NOMO-1 treated with dmso at 0.1 percent for 144 hours (cell line): ENCODE measurements around the gene MICAL3.

Source experiments
- DNase-seq: peaks from one replicate; lab custom pipeline; 2025; ENCODE audit not compliant: unreplicated experiment; lab: John Stamatoyannopoulos, UW

Gene MICAL3

DNA sequence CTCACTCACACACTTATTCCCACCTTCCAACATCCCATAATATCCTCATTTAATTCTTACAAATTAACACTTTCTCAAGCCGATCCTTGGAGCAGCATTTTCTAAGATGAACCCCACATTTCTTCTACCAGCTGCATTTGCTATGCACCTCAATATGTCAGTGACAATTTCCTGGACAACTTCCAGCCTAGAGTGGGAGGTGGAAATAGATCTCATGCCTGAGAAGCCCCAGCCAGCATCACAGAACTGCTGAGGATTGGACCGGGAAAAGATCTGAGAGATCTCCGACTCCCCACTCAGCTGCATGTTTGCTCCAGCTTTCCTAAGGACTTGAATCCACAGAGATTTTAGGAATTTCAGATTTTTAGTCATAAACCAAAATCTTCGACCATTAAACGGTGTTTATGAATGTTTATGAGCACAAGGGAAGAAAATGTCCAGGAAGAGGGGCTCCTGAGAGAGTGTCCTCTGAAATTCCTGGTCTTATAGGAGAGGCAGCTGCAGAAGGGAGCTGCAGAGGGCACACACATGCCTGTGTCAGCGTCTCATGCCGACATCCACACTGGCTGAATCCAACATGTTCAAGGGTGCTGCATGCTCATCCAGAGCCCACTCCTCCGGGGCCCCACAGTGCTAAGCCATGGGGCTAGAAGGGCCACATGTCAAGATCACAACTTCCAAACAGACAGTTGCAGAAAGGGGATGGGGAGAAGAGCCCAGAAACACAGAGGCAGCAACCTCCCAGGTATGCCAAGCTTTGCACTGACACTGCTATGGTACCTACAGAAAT is 68.6 kb downstream of the MICAL3 start:
- DNase-seq: no peak

DNA sequence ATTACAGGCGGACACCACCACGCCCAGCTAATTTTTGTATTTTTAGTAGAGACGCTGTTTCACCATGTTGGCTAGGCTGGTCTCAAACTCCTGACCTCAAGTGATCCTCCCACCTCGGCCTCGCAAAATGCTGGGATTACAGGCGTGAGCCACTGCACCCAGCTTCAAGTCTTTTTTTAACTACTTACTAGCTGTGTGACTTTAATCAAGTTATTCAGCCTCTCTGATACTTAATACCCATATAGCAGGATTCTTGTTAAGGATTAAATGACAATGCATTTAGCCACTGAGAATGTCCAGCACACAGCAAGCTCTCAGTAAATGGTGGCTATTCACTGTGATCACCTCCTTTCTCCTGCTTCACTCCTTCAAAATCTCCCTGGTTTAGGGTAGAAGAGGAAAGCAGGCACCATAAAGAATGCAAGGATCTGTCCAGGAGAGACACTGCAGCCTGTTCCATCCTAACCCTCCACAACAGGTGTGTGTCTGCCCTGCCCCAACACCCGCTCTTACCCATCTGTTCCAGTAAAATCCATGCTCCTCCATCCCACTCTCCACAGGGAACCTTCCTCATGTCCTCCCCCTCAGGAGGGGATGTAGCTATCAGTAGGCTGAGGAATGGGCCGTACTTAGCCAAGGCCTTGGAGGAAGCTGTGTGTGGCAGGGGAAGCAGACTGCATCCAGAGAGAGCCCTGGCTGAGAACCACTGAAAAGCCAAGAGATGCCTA is 69.3 kb downstream of the MICAL3 start:
- DNase-seq: no peak

DNA sequence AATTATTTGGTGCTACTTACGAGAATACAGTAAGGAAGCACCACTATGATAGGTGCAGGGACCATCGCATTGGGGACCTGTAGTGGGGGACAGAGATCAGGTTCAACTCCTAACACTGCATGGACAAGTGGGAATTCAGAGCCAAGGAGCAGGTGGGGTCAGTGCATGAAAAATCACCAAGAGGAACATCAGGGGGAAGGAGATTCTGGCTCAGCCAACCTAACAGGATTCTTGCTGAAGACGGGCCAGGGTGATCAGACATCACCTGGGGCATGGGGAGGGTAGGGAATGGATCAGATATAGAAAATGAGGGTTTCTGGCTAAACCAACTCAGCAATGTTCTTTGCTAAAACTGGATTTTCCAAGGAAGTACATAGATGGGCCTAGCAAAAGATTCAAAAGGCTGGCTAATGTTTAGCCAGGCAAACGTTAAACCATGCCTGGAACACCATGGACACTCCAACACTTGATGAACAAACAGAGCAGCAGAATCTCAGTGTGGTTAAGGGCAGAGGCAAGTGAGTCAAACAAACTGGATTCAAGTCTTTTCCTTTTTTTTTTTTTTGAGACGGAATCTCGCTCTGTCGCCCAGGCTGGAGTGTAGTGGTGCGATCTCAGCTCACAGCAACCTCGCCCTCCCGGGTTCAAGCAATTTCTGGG is 70.0 kb downstream of the MICAL3 start:
- DNase-seq: no peak

DNA sequence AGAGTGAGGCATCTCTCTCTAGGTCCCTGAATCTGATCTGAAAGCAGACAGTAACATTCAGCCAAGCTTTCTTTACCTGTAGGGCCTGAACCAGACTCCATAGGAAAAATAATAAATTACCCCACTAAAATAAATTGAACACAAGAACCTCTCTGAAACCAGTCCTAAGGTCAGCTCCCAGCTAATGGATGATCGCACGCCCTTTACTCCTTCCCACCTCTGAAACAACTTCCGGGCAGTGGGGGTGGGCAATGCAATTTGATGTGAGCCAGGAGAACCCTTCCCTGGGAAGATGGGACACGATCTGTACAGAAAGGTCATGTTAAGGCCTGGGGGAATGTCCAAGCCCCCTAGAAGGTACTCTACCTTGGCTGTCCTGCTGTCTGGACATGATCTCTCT is 71.2 kb downstream of the MICAL3 start:
- DNase-seq: no peak

DNA sequence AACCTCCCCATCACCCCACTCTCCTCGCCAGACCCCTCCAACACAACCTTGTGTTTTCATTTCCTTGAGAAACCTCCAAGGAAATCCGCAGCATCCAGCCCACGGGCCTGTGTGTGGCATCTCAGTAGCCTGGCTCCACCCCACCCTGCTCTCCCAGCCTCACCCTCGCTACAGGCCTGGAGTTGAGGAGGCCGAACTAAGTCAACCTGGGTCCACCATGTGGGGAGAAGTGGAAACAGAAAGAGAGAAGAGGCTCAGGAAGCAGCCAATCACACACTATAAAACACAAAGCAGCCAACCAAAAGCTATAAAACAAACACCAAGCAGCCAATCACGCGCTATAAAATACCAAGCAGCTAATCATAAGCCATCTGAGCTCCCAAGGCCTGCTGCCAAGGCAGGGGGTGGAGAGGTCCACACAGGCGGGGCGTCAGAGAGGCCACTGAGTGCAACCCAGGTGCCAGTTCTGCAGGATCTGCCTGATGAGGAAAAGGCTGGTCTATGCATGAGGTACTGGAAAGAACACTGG is 72.0 kb downstream of the MICAL3 start:
- no peak for DNase-seq

DNA sequence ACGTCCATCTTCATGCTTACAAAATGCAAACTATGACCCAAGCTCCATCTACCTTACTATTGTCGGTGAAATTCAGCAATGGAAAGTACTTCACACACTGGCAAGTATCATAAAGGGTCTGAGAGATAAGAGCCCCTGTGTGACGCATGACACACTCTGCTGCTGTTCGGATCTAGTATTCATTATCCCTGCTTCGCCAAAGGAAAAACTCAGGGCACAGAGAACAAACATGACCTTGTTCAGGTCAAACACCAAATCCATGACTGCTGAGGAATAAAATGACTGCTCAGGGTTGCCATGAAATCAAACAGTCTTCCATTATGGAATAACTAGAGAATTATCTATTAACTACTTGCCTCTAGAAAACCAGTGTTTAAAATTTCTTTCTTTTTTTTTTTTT is 73.0 kb downstream of the MICAL3 start:
- DNase-seq: no peak

DNA sequence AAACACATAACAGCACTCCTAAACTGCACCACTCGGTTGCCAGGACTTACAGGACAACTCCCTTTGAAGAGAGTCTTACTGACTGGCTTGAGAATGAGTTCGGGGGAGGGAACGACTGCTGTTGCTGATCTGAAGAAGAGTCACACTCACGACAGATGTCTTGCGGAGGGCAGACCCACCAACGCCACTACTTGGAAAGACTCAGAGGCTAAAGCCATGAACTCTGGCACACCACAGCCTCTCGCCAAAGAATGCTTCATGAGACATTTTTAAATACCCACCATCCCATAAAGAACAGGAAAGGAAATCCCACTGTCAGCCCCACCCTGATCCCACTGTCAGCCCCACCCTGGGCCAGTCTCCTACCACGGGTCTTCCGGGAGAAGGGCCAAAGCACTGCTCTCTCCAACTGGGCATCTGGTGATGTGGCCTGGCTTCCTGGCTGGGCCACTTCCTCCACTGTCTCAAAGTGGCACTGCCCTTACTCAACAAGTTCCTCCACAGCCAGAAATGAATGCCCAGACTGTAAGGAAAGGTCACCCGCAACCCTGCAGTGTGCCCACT is 73.6 kb downstream of the MICAL3 start:
- DNase-seq: no peak

DNA sequence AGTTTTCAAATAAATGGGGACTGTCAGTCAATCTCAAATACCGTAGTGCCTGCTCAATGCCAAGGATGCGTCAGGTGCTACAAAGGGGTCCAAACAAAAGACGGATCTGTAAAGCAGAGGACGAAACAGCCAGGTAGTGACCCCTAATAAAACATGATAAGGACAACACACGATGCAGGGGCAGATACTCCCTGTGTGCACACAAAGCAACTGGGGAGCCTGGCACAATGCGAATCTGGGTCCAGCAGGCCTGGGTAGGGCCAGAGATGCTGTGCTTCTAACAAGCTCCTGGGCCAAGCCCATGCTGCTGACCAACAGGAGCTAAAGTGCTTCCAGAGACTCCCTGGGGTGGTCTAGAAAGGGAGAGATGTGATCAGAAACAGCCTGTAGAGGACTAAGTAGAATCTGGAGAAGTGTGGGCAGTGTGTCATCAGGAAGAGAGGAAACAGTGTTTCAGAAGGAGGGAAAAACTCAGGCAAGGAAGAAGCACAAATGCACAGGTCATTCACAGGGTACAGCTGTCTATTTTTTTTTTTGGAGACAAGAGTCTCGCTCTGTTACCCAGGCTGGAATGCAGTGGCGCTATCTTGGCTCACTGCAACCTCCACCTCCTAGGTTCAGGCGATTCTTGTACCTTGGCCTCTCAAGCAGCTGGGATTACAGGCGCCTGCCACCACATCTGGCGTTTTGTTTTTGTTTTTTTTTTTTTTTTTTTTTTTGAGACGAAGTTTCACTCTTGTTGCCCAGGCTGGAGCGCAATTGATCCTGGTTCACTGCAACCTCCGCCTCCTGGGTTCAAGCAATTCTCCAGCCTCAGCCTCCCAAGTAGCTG is 74.5 kb downstream of the MICAL3 start:
- DNase-seq: no peak

DNA sequence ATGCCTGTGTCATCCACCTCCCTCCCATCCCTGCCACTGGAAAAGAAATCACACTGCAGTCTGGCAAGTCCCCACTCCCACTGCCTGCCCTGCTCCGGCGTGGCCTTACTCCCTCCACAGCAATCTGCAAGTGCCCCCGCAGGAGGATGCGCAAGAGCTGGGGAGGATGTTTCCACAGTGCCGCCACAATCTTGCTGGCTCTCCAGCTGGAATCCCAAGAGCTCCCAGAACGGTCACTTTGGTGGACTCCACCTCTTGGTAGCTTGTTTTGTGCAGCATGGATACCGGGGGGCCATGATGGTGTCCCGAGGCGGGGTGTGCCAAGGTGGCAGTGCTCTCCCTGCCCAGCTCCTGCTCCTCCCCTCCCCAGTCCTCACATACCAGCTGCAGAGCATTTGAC is 76.3 kb downstream of the MICAL3 start:
- no peak for DNase-seq

DNA sequence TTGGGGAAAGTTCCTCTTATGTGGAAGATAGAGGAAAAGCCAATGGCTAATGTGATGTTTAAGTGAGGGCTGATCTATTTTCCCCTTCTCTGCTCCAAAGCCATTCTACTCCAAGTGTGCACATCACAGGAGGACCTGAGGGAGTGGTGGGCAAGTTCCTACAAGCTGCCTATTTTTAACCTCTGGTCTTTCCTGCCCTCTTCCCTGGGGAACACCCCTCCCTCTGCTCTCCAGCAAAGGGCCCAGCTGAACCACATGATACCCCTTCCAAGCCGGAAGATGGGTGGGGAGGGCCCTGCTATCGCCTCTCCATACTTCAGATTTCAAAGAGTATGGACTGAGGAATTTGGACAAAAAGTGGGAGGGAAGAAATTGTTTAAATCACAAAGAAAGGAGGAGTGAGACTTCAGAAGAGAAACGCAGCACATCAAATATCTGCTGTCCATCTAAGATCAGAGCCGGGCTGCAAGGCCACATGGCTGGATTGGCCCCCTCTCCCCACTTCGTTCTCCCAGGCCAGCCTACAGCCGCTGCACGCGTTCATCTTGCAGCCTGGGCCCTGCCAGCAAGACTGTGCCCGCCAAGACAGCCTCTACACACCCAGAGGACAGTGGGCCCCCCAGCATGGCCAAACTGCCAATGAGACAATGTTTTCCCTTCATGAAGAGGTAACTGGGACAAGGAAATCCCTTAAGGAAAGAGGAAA is 77.5 kb downstream of the MICAL3 start:
- no peak for DNase-seq

DNA sequence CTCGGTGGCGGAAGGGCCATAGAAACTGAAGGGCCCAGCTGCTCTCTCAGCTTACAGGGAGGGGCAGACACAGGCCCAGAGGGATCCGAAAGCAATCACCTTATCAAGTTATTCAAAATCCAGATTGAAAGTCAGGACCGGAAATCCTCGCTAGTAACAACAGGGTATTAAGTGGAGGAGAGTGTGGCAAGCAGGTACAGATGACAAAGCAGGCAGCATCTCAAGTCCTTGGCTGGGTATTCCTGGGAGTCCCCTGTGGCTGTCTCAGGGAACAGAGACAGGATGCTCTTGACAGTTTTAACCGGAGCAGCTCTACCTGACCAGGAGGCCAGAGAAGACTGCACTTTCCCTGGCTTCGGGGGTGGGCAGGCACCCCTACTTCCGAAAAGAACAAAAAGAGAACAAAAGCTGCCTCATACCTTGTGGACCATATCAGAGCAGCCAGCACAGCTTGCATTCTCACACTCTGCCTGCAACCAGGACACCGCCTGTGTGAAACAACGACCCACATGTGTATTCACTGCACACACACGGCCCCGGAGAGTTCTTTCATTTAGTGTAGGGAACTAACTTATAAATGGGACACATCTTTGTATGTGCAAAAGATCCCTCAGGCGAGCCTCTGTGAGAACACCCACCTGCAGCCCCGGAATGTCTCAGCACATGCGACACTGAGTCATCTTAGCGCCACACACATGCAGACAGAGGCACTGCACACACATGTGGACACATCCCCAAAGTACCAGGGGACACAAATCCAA is 78.3 kb downstream of the MICAL3 start:
- no peak for DNase-seq

DNA sequence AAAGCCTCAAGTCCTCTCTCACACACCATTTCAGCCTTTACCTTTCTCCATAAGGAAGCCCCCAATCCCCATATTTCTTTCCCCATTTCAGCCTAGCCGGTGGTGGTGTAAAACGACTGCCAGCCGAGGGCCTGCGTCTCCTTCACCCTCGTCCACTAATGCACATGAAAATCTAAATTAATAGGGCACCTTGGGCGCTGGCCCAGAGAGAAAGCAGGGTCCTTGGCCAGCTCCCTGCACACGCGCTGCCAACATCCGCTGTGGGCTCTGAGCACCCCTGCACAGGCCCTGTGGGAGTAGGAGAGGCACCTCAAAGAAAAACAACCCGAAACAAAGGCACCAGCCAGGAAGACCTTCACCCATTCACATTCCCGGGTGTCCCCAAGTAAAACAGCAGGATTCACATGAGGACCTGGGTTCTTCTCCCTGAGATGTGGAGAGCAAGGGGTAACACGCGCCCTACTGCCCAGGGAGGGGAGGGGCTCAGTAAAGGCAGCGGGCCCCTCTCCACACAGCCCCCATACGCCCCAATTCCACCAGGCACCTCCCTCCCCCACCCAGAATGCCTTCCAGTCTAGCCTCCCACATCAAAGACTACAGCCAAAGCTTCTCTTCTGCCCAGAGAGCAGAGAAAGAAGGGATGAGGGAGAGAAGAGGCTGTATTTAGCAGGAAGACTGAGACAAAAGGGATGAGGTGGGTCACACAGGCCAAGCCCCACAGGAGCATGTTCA is 79.0 kb downstream of the MICAL3 start:
- DNase-seq: no peak

DNA sequence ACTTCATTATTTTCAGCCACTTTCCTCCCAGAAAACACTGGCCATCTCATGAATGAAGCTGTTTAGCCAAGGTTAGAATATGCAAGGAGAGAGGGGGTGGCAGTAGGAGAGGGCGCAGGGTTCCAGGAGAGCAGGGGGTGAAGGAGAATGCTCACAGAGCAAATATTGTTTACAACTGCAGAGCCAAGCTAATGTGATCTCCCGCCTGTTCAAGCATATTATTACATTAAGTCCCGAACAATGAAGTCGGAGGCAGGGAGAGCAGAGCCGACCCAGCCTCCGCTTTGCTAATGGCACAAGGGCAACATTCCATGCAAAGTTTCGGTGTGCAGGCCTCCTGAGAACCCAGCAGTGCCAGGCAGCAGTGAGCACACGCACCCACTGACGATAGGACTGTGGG is 80.1 kb downstream of the MICAL3 start:
- DNase-seq: no peak

DNA sequence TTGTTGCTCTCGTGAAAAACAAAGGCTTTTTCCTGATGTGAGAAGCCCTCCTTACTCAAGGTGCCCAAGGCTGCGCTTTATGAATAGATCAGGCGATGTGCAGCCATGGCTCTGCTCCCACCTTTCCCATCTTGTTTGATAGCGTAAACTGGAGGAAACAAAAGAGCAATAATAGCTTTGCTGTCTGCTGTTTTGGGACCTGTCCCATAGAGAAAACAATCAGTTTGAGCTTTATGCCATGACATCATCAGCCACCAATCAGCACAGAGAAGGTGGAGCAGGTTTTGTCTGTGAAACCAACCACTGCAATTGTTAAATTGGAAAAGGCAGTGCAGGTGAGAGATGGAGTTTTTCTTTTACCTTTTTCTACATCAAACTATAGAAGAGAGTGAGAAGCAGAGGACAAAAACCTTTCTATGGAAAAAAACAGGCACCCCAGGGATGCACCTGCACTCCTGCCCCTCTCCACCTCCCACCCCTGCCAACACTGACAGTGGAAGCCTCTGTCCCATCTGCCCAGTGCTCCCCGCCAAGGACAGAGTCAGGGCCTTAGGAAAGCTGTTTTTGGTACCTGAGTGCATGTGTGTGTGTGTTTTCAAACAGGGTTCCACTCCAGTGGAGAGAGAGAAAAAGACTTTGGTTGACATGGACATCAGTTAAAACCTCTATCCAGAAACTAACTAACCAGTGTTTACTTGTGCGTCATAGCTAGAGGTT is 80.7 kb downstream of the MICAL3 start:
- DNase-seq: no peak

DNA sequence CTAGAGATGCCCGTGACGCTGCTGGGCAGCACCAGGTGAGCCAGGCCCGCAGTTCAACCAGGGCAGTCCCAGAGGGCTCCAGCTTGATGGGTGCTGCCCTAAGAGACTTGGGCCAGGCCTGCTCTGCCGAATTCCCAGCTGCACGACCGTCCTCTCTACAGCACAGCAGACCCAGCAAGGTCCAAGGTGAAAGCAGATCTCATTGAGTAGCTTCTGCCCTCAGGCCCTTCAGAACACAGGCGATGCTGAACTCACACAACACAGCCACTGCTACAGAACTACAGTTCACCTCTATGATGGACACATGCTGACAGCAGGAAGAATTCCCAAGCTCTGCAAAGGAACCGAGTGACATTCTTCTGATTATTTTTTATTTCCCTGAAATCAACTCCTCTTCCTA is 81.6 kb downstream of the MICAL3 start:
- DNase-seq: no peak

DNA sequence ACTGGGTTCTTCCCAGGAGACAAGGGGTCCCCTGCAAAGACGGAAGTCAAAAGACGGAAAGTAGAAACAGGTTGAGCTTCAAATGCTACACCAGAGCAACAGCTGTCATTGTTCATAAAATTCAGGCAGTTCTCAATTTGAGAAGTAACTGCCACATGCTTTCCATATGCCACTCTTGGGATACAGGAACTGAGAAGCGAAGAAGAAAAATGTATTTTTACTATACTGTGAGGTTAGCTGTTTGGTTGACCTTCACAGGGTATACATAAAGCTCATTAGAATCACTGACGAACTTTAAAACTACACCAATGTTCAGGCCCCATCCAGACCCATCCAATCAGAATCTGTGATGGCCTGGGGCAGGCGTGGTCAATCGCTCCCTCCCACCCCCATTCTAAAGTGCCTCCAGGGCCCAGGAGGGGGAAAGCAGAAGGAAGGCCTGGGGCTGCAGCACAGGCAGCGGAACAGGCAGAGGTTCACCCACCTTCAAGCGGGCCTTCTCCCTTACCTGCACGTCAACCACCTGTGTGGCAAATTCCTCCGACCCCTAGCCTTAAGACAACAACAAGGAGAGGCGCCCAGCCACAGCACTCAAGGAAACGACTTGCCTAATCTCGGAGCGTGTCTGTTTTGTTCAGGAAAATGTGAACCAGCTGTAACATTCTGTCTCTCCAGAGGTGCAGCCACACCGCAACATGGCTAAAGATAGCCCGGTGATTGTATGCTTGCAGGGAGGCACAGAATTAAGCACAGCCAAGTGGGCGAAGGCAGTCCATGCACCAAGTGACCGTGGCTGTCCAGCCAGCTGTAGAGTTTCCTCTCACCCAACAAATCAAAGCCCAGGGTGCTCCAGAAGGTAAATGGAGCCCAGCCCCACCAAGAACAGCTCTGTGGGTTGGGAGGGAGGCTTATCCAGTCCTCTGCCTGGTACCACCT is 82.6 kb downstream of the MICAL3 start:
- no peak for DNase-seq

DNA sequence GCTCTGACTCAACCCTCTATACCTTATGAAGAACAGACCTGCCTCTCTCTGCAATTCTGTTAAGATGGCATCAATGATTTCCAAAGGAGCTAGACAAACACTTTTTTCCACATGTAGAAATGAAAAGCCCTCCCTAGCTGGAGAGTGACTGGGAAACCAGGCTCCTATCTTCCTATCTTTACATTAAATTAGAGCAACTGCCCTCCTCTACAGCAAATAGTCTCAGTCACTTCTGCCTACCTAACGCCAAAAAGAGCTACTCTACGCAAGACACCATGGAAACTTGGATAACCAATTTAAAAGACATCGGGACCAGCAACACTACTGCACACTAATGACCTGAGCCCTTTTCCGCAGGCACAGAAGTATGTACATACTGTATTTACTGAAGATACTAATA is 84.8 kb downstream of the MICAL3 start:
- DNase-seq: no peak
